ENCODE results near the gene CEP350.

Gene CEP350, protein sequence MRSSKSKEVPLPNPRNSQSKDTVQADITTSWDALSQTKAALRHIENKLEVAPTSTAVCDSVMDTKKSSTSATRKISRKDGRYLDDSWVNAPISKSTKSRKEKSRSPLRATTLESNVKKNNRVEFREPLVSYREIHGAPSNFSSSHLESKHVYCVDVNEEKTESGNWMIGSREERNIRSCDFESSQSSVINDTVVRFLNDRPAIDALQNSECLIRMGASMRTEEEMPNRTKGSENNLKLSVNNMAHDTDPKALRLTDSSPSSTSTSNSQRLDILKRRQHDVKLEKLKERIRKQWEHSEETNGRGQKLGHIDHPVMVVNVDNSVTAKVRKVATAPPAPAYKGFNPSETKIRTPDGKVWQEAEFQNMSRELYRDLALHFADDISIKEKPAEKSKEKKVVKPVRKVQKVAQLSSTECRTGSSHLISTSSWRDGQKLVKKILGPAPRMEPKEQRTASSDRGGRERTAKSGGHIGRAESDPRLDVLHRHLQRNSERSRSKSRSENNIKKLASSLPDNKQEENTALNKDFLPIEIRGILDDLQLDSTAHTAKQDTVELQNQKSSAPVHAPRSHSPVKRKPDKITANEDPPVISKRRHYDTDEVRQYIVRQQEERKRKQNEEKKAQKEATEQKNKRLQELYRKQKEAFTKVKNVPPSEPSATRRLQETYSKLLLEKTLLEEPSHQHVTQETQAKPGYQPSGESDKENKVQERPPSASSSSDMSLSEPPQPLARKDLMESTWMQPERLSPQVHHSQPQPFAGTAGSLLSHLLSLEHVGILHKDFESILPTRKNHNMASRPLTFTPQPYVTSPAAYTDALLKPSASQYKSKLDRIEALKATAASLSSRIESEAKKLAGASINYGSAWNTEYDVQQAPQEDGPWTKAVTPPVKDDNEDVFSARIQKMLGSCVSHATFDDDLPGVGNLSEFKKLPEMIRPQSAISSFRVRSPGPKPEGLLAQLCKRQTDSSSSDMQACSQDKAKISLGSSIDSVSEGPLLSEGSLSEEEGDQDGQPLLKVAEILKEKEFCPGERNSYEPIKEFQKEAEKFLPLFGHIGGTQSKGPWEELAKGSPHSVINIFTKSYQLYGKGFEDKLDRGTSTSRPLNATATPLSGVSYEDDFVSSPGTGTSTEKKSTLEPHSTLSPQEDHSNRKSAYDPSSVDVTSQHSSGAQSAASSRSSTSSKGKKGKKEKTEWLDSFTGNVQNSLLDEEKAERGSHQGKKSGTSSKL (N-terminal part only)

GRCh38 chr1:179954493-179955286 lies at the start of gene CEP350:
Gene CEP350 (plus strand): TSS chr1:179954810. CDS start chr1:179986182, 31,372 bp downstream.
- DNase-seq (ENCODE audit: low read depth in 1 of 2, low spot score in 1 of 2), result peak; percentile 40 to 100
- in situ Hi-C loops (cut with HindIII; ENCODE audit: low pct_unique_long_range_greater_than_20kb, low sequenced_read_pairs), result no loop called here
- no peak for TF ChIP-seq JUND (IDR thresholded peaks at IDR 0.05; ENCODE audit: low read depth)

GRCh38 chr1:179910934-179911333 lies 43.7 kb upstream of the CEP350 start:
- no peak for DNase-seq (ENCODE audit: low read depth in 1 of 2, low spot score in 1 of 2)
- TF ChIP-seq JUND (IDR thresholded peaks at IDR 0.05; ENCODE audit: low read depth), result no peak
- in situ Hi-C loops (cut with HindIII; ENCODE audit: low pct_unique_long_range_greater_than_20kb, low sequenced_read_pairs), result no loop called here

DNA sequence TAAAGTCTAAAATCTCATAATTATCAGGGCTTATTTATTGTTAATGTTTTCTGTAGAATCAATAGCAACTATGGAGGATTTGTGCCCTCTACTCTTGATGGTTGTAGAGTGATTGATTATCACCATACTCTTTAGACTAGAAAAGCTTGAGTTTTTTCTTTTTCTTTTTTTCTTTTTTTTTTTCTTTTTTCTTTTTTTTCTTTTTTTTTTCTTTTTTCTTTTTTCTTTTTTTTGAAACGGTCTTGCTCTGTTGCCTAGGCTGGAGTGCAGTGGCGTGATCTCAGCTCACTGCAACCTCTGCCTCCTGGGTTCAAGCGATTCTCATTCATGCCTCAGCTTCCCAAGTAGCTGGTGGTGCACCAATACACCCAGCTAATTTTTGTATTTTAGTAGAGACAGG lies 42.8 kb upstream of the CEP350 start:
- in situ Hi-C loops (cut with HindIII; ENCODE audit: low pct_unique_long_range_greater_than_20kb, low sequenced_read_pairs), result no loop called here
- TF ChIP-seq JUND (IDR thresholded peaks at IDR 0.05; ENCODE audit: low read depth), result no peak
- DNase-seq (ENCODE audit: low read depth in 1 of 2, low spot score in 1 of 2), result no peak

DNA sequence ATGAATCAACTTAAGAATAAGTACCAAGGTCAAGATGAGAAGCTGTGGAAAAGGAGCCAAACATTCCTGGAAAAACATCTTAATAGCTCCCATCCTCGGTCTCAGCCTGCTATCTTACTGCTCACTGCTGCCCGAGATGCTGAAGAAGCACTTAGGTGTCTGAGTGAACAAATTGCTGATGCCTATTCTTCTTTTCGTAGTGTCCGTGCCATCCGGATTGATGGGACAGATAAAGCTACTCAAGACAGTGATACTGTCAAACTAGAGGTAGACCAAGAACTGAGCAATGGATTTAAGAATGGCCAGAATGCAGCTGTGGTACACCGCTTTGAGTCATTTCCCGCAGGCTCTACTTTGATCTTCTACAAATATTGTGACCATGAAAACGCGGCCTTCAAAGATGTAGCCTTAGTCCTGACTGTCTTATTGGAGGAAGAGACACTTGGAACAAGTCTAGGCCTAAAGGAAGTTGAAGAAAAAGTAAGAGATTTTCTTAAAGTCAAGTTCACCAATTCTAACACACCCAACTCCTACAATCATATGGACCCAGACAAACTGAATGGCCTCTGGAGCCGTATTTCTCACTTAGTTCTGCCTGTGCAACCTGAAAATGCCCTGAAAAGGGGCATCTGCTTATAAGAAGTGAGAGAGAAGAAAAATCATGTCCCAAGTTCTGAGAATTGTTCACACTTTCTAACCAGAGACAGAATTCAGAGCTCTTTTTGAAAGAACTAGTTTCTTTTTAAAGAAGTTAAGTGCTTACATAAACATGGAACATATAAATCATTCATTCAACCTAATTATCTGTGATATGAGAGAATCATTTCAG lies 36.8 kb upstream of the CEP350 start:
- no peak for DNase-seq (ENCODE audit: low read depth in 1 of 2, low spot score in 1 of 2)
- in situ Hi-C loops (cut with HindIII; ENCODE audit: low pct_unique_long_range_greater_than_20kb, low sequenced_read_pairs), result no loop called here
- TF ChIP-seq JUND (IDR thresholded peaks at IDR 0.05; ENCODE audit: low read depth), result no peak

DNA sequence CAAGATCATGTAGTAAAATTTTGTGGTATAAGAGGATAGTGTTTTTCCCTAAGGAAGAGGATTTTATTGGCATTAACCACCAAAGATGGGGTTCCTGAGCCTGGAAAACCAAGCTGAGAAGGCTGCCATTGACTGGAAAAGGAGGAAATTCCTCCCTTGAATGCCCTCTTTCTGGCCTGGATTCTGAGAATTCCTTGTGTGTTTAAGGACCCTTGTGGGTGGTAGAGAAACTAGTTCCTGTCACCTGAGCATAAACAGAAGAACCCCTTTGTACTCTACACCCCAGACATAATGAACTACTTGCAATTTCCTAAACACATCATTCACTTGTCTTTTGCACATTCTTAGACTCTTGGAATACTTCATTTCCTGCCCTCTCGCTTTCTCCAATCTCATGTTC lies 33.1 kb upstream of the CEP350 start:
- in situ Hi-C loops (cut with HindIII; ENCODE audit: low pct_unique_long_range_greater_than_20kb, low sequenced_read_pairs), result no loop called here
- no peak for DNase-seq (ENCODE audit: low read depth in 1 of 2, low spot score in 1 of 2)
- TF ChIP-seq JUND (IDR thresholded peaks at IDR 0.05; ENCODE audit: low read depth), result no peak

DNA sequence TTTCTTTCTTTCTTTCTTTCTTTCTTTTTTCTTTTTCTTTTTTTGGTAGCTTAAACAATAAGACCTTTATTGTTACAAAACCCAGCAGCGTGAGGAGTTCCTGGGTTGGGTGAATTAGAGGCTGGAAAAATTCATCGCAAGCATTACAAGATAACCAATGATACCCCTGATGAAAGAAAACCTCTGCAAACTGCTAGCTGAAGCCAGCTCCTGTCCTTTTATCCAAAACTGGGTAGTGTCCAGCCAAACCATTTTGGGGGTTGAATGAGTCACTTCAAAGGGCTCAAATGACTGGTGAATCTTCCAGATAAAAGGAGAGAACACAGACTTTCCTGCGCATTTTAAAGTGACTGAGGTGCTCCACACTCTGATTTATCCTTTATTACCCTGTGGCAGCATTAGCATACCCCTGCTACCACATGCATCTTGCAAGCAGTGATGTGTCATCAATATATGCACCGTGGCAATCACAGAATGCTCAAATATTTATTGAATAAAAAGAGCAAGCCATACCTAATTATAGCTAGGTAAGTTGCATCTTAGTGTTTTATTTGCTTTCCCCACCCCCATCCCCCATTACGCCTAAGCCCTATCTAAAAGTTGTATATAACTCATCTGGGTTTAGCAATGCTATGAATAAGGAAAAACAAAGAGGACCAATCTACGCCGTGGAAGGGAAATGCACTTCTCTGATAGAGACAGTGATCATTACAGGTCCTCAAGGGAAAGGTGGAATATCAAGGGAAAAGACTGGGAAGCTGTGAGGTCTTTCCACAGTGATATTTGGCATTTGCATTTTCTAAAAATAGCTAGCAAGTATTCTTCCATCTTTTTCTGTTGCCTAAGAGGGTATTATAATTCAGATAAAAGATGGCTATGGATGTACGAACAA lies 32.4 kb upstream of the CEP350 start:
- no peak for TF ChIP-seq JUND (IDR thresholded peaks at IDR 0.05; ENCODE audit: low read depth)
- in situ Hi-C loops (cut with HindIII; ENCODE audit: low pct_unique_long_range_greater_than_20kb, low sequenced_read_pairs), result no loop called here
- DNase-seq (ENCODE audit: low read depth in 1 of 2, low spot score in 1 of 2), result no peak

GRCh38 chr1:179923029-179923428 lies 31.6 kb upstream of the CEP350 start:
- in situ Hi-C loops (cut with HindIII; ENCODE audit: low pct_unique_long_range_greater_than_20kb, low sequenced_read_pairs), result no loop called here
- DNase-seq (ENCODE audit: low read depth in 1 of 2, low spot score in 1 of 2), result no peak

DNA sequence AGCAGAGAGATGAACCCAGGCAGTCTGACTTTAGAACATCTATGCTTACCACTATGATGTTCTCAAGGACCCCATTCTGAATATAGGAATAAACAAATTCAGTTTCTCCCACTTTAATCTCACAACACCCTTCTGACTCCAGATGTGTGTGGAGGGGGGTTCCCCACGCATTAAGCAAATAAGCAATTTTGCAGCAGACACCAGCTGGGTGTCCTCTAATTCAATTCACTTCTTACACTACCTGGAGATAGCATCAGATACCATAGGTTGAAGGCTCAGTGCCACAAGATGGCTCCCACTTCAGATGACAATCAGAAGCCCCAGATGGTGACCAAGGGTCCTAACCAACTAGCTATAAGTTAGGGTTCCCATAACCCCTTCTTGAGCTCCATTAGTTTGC lies 30.3 kb upstream of the CEP350 start:
- in situ Hi-C loops (cut with HindIII; ENCODE audit: low pct_unique_long_range_greater_than_20kb, low sequenced_read_pairs), result no loop called here

More at GRCh38 chr1:179923029-179923428, 31.6 kb upstream of the CEP350 start:
- no peak for TF ChIP-seq JUND (IDR thresholded peaks at IDR 0.05; ENCODE audit: low read depth)

GRCh38 chr1:179925302-179925701 lies 29.3 kb upstream of the CEP350 start:
- no peak for DNase-seq (ENCODE audit: low read depth in 1 of 2, low spot score in 1 of 2)
- no peak for TF ChIP-seq JUND (IDR thresholded peaks at IDR 0.05; ENCODE audit: low read depth)
- in situ Hi-C loops (cut with HindIII; ENCODE audit: low pct_unique_long_range_greater_than_20kb, low sequenced_read_pairs), result no loop called here

More for the DNA sequence above, 30.3 kb upstream of the CEP350 start:
- TF ChIP-seq JUND (IDR thresholded peaks at IDR 0.05; ENCODE audit: low read depth), result no peak
- no peak for DNase-seq (ENCODE audit: low read depth in 1 of 2, low spot score in 1 of 2)
